HEK293T (cell line): ENCODE results near the gene CD52.

Experiments
- CTCF ChIA-PET: fragments of 350-600 bp; formaldehyde crosslinking; extraction: SDS; loops from one replicate; lab custom pipeline; 2021; ENCODE audit warnings: antibody characterized with exemption, inconsistent platforms; lab: Yijun Ruan, JAX
- POLR2A ChIA-PET: fragments of 350-600 bp; formaldehyde crosslinking; extraction: SDS; loops from one replicate; lab custom pipeline; 2020; ENCODE audit warnings: antibody characterized with exemption, inconsistent platforms; lab: Yijun Ruan, JAX
- DNase-seq: peaks from one replicate; pipeline ENCODE4 v3.0.0; 2012; ENCODE audit warnings: mixed read lengths; ENCODE audit errors: extremely low spot score
- ARNT ChIP-seq: fragments of 450-650 bp; IDR thresholded peaks from 2 replicates; pipeline ENCODE4 v1.6.1; 2017; ENCODE audit warnings: mild to moderate bottlenecking
- BHLHE40 ChIP-seq: fragments of 450-650 bp; IDR thresholded peaks from 2 replicates; pipeline ENCODE4 v1.6.1; 2016; ENCODE audit warnings: mild to moderate bottlenecking, moderate library complexity, borderline replicate concordance
- CTBP1 ChIP-seq: fragments of 450-650 bp; IDR thresholded peaks from 2 replicates; pipeline ENCODE4 v1.6.1; 2016; ENCODE audit warnings: borderline replicate concordance
- ELF4 ChIP-seq: fragments of 450-650 bp; IDR thresholded peaks from 2 replicates; pipeline ENCODE4 v1.6.1; 2017; ENCODE audit warnings: antibody characterized with exemption
- FOXA1 ChIP-seq: fragments of 450-650 bp; IDR thresholded peaks from 2 replicates; pipeline ENCODE4 v1.6.1; 2016; ENCODE audit warnings: mild to moderate bottlenecking
- FOXK2 ChIP-seq: fragments of 450-650 bp; IDR thresholded peaks from 2 replicates; pipeline ENCODE4 v1.6.1; 2016; ENCODE audit warnings: mild to moderate bottlenecking
- FOXM1 ChIP-seq: fragments of 450-650 bp; IDR thresholded peaks from 2 replicates; pipeline ENCODE4 v1.6.1; 2017; ENCODE audit warnings: mild to moderate bottlenecking, borderline replicate concordance
- HDGF ChIP-seq: fragments of 450-650 bp; IDR thresholded peaks from 2 replicates; pipeline ENCODE4 v1.6.1; 2017; ENCODE audit warnings: antibody characterized with exemption, borderline replicate concordance
- L3MBTL2 ChIP-seq: fragments of 450-650 bp; conservative IDR thresholded peaks from 2 replicates; pipeline ENCODE4 v1.6.1; 2016; ENCODE audit warnings: mild to moderate bottlenecking
- LEF1 ChIP-seq: fragments of 450-650 bp; IDR thresholded peaks from 2 replicates; pipeline ENCODE4 v1.6.1; 2017; ENCODE audit warnings: mild to moderate bottlenecking, borderline replicate concordance
- NFRKB ChIP-seq: fragments of 450-650 bp; IDR thresholded peaks from 2 replicates; pipeline ENCODE4 v1.6.1; 2016; ENCODE audit warnings: mild to moderate bottlenecking, moderate library complexity
- PKNOX1 ChIP-seq: fragments of 450-650 bp; IDR thresholded peaks from 2 replicates; pipeline ENCODE4 v1.6.1; 2016
- SP1 ChIP-seq: fragments of 450-650 bp; IDR thresholded peaks from 2 replicates; pipeline ENCODE4 v1.6.1; 2017
- SUZ12 ChIP-seq: fragments of 450-650 bp; IDR thresholded peaks from 2 replicates; pipeline ENCODE4 v1.6.1; 2016; ENCODE audit warnings: mild to moderate bottlenecking
- TARDBP ChIP-seq: fragments of 450-650 bp; IDR thresholded peaks from 2 replicates; pipeline ENCODE4 v1.6.1; 2016
- ZNF384 ChIP-seq: fragments of 450-650 bp; IDR thresholded peaks from 2 replicates; pipeline ENCODE4 v1.6.1; 2016

CD52 gene

GRCh38 chr1:26335774-26336476, 18.2 kb downstream of the CD52 start:
- ChIA-PET POLR2A (no interaction called here), CTCF (interaction anchor here (0.6 to 1.2 kb wide), 2 partner anchors 28 to 166 kb away, joined by 3 to 4 read pairs; partner anchors contain the start of gene ZNF593)
- no peak for TF ChIP-seq FOXM1
- no peak for DNase-seq

GRCh38 chr1:26336477-26337205, 18.9 kb downstream of the CD52 start:
- DNase-seq, result peak; percentile 89
- ChIA-PET CTCF (interaction anchor here (0.6 to 1.2 kb wide), 2 partner anchors 28 to 167 kb away, joined by 3 to 4 read pairs; partner anchors contain the start of gene ZNF593), POLR2A (interaction anchor here (0.6 kb wide), 1 partner anchor 10 kb away, joined by 3 read pairs; no protein-coding TSS in a partner anchor)
- peak; percentile 93 for TF ChIP-seq L3MBTL2
- no peak for TF ChIP-seq FOXM1
- TF ChIP-seq TARDBP, result no peak
- no peak for TF ChIP-seq HDGF

- POLR2A ChIA-PET, result interaction anchor here (0.6 kb wide), 1 partner anchor 10 kb away, joined by 3 read pairs; no protein-coding TSS in a partner anchor
- CTCF ChIA-PET, result no interaction called here
- no peak for DNase-seq
- TF ChIP-seq PKNOX1 (no peak), TARDBP (no peak), FOXA1 (no peak), BHLHE40 (no peak), CTBP1 (no peak), ELF4 (no peak)
Measured at GRCh38 chr1:26337206-26337535, 19.4 kb downstream of the CD52 start.

GRCh38 chr1:26337625-26338024, 19.9 kb downstream of the CD52 start:
- ChIA-PET POLR2A (no interaction called here), CTCF (no interaction called here)
- no peak for TF ChIP-seq ZNF384
- TF ChIP-seq TARDBP, result no peak
- TF ChIP-seq SP1, result no peak
- no peak for TF ChIP-seq PKNOX1
- no peak for TF ChIP-seq SUZ12
- no peak for TF ChIP-seq FOXK2
- no peak for DNase-seq

GRCh38 chr1:26338670-26339069, 20.9 kb downstream of the CD52 start:
- DNase-seq, result no peak
- TF ChIP-seq FOXA1 (no peak), LEF1 (no peak), L3MBTL2 (no peak), ARNT (no peak), NFRKB (no peak), PKNOX1 (no peak), SUZ12 (no peak), CTBP1 (no peak), SP1 (no peak), ZNF384 (no peak), FOXM1 (no peak), TARDBP (no peak), FOXK2 (no peak)
- CTCF ChIA-PET, result interaction anchor here (1.5 kb wide), 2 partner anchors 10 to 78 kb away, joined by 4 read pairs; no protein-coding TSS in a partner anchor
- POLR2A ChIA-PET, result no interaction called here

- DNase-seq, result no peak
- ChIA-PET CTCF (interaction anchor here (1.5 kb wide), 1 partner anchor 12 kb away, joined by 4 read pairs; no protein-coding TSS in a partner anchor), POLR2A (no interaction called here)
- TF ChIP-seq LEF1, result no peak
- TF ChIP-seq SP1, result no peak
- no peak for TF ChIP-seq TARDBP
- TF ChIP-seq L3MBTL2, result no peak
- no peak for TF ChIP-seq FOXM1
- TF ChIP-seq ZNF384, result no peak
- no peak for TF ChIP-seq FOXA1
- TF ChIP-seq FOXK2, result no peak
- TF ChIP-seq CTBP1, result no peak
- no peak for TF ChIP-seq SUZ12
Measured at GRCh38 chr1:26340047-26340481, 22.3 kb downstream of the CD52 start.
